Fibroblast of skin of left quadriceps (primary cell): ENCODE data around the gene RAD50.
"Not testable (repeated sequence)": the region's sequence is repeated elsewhere in the genome, so short reads cannot be mapped to it uniquely, and the experiment has no call there.

Source experiments
- DNase-seq, 2 experiments: peaks; one replicate each; pipeline ENCODE4 v3.0.0-alpha.2; 2013; ENCODE audit warnings: low read depth in 2 of 2

RAD50 gene

DNA sequence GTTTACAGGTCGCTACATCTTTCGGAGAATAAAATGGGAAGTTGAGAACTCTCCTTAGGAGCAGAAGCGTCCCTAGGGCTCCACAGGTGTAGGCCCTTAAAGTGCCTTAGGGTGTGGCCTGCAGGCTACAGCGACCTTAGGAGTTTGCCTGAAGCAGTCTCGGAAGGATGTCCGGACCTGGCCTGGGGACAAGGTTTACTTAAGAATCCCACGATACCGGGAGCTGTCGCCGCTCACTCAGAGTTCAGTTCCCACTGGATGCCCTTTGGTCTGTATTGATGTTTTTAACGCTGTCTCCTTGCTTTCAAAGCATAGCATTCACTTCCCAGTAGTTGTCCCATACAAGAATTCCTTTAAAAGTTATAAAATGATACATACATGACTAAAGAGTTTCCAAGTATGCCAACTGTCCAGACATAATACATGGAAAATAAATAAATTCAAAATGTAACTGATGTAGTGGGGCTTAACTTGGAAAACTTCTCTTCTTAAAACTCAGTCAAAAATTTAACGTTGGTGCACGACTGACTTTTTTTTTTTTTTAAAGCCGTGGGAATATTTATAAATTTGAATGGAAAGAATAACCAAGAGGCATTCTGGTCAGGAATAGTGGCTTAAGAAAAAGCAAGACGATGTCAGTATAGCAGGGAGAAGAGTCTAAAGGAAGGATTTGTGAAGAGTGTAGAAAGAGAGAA lies 848 bp downstream of the RAD50 start:
- no peak for DNase-seq

DNA sequence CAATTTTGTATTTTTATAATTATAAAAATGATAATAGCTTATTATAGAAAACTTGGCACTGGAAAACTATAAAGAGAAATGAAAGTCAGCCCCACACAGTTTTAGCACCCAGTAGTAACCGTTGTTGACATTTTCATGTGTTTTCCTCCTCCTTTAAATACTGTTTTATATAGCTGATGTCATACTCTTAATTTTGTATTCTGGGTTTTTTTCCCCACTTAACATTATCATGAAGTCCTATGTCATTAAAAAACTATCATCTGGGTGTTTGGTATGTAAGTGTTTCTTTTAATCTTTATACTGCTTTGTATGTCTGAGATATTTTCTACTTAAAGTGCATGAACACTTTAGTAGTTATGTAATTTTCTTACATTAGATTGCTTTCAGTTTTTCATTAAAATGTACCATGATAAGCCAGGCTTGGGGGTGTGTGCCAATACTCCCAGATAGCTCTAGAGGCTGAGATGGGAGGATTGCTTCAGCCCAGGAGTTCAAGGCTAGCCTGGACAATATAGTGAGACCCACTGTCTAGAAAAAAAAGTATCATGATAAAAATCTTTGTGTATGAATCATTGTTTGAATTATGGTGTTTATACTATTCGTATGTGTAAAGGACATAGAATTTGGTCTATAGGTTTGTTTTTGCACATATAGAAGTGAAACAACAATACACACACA lies 2.7 kb downstream of the RAD50 start:
- DNase-seq, result no peak

DNA sequence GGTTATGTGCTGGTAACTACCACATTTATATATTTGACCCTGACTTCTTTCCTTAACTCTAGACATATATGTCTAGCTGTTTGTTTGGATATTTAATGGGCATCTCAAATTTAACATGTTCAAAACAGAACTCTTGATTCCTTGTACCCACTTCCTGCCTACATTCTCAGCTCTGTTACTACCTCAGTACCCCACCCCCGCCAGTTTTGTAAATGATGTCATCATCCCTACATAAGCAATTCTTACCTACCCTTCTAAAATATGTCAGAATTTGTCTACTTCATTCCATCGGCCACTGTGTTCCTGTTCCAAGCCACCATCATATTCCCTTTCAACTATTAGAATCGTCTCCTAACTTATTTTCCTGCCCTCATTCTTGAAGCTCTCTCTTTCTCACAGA lies 4.8 kb downstream of the RAD50 start:
- no peak for DNase-seq

DNA sequence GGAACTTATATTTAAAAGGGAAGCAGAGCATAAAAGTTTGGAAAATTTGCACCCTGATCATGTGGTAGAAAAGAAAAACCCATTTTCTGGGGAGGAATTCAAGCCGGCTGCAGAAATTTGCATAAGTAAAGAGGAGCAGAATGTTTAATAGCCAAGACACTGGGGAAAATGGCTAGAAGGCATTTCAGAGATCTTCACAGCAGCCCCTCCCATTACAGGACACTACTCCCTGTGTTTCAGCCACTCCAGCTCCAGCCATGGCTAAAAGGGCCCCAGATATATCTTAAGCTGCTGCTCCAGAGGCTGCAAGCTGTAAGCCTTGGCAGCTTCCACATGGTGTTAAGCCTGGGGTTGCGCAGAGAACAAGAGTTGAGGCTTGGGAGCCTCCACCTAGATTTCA lies 7.8 kb downstream of the RAD50 start:
- not testable (repeated sequence) for DNase-seq

DNA sequence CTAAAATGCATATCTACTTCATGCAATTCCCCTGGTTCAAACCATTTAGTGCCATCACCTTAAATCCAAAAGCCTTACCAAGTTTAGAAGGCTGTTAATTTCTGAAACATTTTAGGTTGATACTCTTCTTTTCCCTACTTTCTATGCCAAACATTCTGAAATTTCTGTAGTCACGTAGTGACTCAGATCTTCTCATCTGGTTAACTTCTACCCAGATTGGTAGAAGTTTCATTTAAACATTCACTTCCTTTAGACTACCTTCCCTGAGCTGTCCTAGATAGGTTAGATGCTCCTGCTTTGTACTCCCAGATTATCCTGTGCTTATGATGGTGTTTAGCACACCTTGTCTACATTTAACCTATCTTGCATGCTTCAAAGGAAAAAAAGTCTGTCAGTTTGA lies 9.9 kb downstream of the RAD50 start:
- DNase-seq, result no peak

DNA sequence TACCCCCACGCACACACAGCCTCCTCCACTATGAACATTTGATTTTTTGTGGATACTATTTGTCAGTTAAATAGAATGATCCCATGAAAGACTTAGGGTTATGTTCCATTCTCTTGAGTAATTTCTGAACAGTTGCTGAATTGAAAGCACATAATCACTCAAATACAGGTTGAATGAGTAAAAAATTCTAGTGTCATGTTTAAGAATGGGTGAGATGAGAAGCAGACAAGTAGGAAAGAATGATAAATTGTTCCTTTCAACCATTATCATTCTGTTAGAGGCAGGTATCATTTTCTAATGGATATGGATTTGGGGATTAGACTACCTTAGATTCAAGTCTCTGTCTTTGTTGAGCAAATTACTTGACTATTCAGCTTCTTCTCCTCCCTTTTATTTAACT lies 19.3 kb downstream of the RAD50 start:
- no peak for DNase-seq

DNA sequence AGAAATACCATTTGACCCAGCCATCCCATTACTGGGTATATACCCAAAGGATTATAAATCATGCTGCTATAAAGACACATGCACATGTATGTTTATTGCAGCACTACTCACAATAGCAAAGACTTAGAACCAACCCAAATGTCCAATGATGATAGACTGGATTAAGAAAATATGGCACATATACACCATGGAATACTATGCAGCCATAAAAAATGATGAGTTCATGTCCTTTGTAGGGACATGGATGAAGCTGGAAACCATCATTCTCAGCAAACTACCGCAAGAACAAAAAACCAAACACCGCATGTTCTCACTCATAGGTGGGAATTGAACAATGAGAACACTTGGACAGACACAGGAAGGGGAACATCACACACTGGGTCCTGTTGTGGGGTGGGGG lies 27.8 kb downstream of the RAD50 start:
- DNase-seq, result not testable (repeated sequence)

DNA sequence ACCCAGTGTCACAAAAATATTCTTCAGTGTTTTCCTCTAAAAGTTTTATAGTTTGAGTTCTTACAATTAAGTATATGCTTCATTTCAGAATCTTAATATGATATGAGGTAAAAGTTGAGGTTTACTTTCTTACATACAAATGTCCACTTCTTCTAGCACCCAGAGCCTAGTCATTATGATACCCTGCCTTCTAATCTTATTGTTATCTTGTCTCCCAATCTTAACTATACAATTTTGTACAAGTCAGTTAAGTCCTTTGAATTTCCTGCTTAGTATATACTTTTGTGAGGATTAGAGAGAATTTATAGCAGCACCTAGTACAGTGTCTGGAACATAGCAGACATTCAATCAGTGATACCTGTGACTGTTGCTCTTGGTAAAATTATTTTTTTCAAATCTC lies 29.3 kb downstream of the RAD50 start:
- DNase-seq, result no peak

DNA sequence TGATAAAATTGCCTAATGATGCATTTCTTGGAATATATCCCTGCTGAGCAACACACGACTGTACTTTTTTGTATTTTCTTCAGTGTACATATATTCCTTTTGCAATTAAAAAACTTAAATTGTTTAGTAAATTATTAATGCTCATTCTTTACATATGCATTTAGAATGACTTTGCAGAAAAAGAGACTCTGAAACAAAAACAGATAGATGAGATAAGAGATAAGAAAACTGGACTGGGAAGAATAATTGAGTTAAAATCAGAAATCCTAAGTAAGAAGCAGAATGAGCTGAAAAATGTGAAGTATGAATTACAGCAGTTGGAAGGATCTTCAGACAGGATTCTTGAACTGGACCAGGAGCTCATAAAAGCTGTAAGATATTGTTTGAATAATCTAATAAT lies 32.7 kb downstream of the RAD50 start:
- no peak for DNase-seq

DNA sequence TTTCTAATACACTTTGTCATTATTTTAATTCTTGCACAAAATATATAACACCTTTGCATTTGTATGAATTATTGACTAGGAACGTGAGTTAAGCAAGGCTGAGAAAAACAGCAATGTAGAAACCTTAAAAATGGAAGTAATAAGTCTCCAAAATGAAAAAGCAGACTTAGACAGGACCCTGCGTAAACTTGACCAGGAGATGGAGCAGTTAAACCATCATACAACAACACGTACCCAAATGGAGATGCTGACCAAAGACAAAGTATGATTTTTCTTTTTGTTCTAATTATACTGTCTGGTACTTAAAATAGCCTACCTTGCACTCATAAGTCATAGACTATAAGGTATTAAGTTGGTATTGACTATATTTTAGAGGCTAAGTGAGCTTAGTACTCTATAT lies 34.4 kb downstream of the RAD50 start:
- DNase-seq, result no peak

DNA sequence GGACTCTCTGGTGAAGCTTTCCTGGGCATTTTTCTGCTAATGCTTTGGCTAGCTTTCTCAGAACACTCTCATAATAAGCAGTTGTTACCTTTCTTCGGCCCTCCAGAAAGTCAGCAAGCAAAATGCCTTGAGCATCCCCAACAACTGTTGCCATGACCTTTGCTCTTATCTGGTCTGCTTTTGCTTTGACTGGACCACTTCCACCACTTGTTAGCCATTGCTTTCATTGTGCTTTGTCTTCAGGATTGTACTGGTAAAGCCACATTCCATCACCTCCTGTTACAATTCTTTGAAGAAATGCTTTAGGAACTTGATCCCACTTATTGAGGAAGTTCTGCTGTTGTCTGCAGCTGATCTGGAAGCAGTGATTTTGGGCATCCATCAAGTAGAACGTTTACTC lies 35.7 kb downstream of the RAD50 start:
- DNase-seq, result no peak

DNA sequence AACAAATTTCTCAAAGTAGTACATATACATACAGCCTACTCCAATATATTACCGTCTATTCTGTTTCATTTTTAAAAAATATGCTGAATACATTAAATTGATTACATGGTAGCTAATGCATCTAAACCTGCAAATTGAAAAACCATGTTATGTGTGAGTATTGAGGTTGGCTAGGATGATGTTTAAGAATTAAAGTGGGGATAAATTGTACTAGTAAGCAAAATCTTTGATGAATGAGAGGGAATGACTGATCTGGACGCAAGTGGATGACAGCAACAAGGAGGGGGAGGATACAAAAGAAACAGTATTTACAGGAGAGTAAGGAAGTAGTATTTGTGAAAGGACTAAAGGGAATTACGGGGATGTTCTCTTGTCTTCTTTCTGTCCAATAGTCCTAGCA lies 37.4 kb downstream of the RAD50 start:
- DNase-seq, result no peak

DNA sequence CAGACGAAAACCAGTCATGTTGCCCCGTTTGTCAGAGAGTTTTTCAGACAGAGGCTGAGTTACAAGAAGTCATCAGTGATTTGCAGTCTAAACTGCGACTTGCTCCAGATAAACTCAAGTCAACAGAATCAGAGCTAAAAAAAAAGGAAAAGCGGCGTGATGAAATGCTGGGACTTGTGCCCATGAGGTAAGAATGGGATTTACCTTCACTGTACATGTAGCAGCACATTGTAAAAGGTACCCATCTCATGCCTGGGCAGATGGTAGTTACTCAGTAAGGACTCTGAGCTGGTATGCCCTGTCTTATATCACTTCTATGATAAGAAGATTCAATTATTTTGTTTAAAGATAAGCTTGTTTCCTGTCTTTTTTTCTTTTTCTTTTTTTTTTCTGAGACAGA lies 38.8 kb downstream of the RAD50 start:
- DNase-seq, result no peak

DNA sequence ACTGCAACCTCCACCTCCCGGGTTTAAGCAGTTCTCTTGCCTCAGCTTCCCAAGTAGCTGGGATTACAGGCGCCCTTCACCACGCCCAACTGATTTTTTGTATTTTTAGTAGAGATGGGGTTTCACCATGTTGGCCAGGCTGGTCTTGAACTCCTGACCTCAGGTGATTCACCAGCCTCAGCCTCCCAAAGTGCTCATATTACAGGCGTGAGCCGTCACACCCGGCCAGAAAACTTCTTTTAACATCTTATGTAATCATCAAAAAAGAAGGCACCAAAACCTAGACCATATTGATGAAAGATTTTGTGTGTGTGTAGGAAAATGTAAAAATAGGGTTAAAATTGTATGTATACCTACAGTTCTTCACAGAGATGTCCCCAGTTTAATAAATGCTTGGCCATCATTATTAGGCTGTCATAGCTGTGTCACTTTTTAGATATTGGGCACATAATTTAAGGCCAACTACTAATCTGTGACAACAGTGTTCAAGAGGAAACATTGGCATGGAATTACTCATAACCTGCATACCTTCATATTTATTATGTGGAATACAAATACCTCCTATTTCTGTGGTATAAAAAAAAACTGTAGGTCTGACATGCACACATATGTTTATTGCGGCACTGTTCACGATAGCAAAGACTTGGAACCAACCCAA lies 44.4 kb downstream of the RAD50 start:
- no peak for DNase-seq

DNA sequence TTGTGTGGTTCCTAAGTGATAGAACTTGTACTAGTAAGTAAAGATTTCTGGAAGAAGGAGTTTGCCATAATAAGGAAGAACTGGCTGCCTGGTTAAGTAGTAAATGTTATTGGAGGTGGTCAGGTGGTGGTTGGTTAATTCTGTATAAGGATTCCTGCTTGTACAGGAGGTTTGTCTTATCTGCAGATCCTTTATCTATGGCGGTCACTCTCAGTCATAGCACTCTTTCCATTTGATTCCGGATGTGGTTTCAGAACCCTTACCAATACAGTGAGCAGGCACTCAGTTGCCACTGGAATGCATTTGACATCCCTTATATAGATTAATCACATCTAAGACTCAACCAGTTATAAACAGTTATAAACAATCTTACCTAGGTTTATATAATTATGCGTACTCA lies 50.3 kb downstream of the RAD50 start:
- no peak for DNase-seq

DNA sequence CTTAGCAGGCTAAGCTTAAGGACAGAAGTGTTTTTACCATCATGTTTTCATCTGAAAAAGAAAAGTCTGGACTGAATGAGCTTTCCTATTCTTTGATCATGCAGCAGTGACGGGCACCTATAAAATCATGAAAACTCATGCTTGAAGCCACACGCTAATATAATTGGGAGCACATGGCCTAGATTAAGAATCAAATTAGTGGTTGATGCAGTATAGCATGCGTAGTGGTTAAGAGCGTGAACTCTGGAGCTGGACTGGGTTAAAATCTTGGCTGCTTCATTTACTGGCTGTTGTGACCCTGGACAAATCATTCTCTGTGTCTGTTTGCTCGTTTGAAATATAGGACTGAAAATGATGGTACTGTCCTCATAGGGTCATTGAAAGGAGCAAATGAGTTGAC lies 51.3 kb downstream of the RAD50 start:
- peak; percentile 2 to 11 for DNase-seq

DNA sequence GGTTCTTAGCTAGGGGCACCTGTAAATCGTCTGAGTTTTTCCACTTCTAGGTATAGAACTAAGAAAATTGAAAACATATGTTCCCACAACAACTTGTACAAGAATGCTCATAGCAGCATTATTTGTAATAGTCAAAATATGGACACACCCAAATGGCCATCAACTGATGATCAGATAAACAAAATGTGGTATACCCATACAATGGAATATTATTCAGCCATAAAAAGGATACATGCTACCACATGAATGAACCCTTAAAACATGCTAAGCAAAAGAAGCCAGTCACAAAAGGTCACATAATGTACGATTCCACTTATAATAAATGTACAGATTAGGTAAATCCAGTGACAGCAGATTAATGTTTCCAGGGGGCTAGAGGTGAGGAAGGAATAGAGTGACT lies 55.2 kb downstream of the RAD50 start:
- no peak for DNase-seq

DNA sequence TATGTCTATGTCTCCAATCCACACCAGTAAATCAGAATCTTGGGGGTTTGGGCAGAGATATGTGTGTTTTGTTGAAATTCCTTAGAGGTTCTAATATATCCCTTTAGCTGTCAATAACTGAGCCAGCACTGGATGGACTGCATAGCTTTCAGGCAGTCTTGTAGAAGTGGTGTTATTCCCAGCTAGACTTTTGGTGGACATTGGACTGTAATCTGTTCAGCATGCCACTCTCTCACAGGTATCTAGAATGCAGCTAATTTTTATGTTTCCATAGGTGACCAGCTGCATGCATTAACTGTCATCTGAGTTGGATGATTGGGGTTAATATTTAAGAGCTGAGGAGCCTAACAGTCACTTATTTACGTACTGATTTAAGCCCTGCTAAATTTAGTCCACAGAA lies 56.1 kb downstream of the RAD50 start:
- no peak for DNase-seq

DNA sequence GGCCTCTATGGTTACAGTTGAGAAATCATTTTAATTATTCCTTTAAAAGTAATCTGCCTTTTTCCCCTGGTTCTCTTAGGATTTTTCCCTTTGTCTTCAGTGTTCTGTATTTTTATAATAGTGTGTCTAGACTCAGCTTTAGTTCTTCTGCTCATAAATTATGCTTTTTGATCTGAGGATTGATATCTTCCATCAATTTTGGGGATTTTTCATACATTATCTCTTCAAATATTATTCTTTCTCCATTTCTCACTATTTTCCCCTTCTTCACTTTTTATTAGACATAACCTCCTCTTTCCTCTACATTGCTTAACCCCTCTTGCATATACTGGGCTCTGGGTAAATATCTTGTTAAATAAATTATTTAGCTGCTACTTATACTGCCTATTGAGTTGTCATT lies 64.9 kb downstream of the RAD50 start:
- no peak for DNase-seq

DNA sequence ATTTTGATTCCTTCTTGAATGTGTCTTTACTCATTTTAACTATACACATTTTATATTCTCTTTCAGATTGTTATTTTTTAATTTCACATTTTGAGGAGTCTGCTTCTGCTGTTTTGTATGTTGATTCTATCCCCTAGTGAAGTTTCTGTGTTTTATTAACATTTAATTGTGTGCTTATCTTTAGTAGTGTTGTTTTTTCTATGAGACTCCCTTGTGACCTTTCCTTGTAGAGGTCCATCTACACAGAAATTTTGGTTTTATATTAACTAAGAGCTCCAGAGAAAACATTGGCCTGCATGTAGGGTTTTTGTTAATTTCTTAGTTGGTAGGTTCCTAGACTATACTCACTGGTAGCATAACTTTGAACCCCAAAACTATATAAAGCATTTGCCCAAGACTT lies 65.8 kb downstream of the RAD50 start:
- no peak for DNase-seq

DNA sequence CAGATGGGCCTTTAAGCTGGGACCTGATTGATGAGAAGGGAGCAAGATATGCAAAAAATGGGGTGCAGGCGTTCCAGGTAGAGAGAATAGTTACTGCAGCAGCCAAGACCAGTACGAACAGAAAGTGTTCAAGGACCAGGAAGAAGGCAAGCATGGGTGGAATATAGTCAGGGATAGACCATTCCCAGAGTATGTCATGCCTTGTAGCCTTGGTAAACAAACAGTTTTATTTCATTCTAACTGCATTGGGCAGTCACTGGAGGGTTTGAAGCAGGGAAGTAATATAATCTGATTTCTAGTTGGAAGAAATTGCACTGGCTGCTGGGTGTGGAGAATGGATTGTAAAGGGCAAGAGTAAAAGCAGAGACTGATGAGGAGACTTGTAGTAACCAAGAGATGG lies 70.7 kb downstream of the RAD50 start:
- DNase-seq, result no peak

DNA sequence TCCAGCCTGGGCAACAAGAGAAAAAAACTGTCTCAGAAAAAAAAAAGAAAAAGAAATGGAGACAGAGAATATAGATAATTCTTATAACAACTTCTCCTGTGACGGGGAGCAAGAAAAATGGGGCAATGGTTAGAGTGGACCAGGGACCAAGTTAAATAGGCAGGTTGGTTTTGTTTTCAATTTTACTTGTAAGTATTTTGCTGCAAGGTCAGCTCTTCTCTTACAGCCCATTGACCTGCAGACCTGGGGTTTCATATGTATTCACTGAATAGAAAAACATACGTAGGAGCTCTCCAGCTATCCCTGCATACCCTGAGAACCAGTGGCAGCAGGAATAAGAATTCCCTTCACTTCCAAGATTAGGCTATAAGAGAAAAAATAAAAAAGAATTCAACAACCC lies 72.0 kb downstream of the RAD50 start:
- no peak for DNase-seq

DNA sequence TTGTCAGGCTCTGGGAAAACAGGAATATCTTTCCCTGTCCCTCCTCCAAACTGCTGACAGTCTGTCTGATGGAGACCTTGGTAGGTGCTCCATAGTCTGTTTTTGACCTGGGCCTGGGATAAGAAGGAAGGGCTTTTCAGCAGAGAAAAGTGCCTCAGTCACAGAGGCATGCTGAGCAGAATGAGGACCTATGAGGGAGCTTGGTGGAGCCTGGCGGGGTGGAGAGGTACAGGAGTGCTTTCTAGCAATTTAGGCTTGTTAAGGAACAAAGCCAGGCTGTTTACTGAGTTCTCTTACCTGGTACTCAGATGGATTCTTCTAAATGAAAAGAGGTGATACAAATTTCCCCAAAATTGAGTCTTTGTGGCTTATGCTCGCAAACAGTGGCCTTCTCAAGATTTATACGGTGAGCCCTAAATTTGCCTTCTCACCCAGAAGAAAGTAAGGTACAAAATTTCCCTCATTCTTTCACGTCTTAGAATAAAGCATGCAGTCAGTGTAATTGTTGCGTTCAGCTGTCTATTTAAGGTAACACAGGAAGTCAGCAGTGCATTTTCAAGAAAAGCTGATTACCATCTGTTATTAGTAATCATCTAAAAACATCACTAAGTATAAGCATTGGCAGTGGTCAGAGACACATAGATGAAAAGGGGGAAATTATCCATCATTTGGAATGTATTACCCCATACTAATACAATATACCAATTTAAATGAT lies 72.6 kb downstream of the RAD50 start:
- no peak for DNase-seq
